Measurements from ENCODE around the gene MMS19.
A peak's percentile ranks its signal among the peaks of the same experiment; 100 is the strongest.

Gene MMS19, protein sequence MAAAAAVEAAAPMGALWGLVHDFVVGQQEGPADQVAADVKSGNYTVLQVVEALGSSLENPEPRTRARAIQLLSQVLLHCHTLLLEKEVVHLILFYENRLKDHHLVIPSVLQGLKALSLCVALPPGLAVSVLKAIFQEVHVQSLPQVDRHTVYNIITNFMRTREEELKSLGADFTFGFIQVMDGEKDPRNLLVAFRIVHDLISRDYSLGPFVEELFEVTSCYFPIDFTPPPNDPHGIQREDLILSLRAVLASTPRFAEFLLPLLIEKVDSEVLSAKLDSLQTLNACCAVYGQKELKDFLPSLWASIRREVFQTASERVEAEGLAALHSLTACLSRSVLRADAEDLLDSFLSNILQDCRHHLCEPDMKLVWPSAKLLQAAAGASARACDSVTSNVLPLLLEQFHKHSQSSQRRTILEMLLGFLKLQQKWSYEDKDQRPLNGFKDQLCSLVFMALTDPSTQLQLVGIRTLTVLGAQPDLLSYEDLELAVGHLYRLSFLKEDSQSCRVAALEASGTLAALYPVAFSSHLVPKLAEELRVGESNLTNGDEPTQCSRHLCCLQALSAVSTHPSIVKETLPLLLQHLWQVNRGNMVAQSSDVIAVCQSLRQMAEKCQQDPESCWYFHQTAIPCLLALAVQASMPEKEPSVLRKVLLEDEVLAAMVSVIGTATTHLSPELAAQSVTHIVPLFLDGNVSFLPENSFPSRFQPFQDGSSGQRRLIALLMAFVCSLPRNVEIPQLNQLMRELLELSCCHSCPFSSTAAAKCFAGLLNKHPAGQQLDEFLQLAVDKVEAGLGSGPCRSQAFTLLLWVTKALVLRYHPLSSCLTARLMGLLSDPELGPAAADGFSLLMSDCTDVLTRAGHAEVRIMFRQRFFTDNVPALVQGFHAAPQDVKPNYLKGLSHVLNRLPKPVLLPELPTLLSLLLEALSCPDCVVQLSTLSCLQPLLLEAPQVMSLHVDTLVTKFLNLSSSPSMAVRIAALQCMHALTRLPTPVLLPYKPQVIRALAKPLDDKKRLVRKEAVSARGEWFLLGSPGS

DNA sequence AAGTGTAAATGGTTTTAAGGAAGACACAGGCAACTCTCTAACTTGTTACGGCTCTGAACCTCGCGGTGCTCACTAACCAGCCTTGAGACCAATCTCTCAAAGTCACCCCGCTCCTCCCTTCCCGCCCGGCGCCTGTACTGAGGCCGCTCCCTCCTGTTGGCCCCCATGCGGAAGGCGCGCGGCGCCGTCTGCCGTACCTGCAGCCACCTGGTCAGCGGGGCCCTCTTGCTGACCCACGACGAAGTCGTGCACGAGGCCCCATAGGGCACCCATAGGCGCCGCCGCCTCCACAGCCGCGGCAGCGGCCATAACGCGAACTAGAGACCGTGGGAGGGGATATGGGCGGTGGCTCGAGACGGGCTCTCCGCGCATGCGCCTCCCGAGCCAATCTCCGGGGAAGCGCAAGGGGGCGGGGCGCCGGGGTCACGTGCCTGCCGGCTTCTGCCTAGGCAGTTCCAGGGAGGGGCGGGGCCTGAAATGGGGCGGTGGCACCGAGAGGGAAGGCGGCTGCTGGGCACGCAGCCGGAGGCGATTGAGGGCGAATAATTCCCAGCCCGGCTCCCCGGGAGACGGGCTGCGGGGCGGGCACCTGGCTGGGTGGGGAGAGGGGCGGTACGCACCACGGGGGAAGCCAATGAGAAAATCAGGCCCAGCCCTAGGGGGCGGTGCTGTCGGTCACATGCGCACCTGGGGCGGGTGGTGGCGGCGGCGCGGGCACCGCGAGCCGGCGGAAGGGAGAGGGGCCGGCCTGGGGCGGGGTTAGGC lies at the start of gene MMS19:
Gene MMS19, minus strand, starts transcription at position 347 of the 765 bp plus-strand sequence. Its CDS starts 38 bp downstream, at position 309.
- peak; percentile 79 for DNase-seq

DNA sequence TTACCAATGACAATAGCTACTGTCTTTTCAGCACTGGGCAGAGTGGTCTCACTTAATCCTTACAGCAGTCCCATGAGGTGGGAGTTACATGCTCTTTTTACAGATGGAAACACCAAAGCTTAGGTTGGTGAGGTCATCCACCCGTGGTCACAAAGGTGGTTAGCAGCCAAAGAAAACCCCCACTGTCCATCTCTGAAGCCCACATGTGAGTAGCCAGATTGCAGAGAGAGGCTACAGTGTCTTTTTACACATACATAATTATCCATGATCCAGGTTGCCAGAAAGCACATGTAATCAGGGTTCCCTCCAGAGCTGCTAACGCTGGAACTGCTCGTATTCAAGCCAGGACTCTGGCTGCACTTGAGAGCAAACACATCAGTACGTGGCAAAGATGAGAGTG lies 49.7 kb upstream of the MMS19 start:
- DNase-seq, result no peak

GRCh38 chr10:97547271-97547600 lies 49.0 kb upstream of the MMS19 start:
- DNase-seq, result no peak

DNA sequence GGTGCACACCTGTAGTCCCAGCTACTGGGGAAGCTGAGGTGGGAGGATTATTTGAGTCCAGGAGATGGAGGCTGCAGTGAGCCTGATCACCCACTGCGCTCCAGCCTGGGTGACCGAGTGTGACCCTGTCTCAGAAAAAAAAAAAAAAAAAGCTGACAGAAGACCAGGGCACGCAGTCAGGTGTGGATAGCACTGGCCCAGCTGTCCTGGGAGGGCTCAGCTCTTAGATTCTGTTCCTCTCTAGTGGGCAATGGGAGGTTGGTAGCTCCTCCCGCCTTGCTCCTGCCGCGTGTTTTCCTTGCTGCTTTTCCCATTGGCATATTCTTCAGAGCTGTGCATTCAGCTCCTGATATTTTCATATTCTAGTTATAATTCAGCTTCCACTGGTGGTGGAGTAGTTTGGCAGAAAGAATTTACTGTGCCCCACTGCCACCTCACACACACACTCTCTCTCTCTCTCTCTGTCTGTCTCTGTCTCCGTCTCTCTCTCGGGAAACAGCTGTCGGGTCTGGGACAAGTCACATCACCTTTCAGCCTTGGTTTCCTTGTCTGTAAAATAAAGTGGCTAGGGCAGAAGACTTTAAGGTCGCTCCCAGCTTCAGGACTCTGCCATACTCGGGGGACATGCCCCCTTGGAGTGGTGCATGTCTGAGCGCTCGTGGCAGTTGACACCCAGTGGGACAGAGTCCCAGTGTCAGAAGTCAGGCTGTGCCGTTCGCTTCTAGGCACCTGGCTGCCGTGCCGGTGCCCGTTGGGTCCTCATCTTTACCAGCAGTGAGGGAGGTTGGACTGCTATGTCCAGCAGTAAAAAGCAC lies 48.4 kb upstream of the MMS19 start:
- no peak for DNase-seq

DNA sequence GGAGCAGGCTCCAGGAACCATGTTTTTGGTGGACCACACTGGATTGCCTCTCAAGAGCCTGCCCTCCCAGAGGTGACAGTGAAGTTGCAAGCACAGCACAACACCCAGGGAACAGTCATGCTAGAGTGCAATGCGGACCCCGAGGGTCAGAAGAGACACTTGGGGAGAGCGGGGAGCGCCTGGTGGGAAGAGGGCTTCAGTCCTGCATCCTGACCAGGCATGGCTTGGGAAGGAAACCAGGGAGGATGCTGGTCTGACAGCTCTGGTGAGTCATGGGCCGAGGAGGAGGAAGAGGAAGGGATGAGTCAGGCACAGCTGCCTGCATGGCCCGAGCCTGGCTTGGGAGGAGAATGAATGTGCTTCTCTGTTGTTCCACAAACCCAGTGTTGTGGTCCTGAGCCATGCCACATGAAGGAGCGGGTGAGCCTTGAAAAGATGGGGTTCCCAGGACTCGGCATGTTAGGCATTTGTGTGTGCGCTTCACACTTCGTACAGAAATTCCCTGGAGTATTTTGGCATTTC lies 44.9 kb upstream of the MMS19 start:
- no peak for DNase-seq

DNA sequence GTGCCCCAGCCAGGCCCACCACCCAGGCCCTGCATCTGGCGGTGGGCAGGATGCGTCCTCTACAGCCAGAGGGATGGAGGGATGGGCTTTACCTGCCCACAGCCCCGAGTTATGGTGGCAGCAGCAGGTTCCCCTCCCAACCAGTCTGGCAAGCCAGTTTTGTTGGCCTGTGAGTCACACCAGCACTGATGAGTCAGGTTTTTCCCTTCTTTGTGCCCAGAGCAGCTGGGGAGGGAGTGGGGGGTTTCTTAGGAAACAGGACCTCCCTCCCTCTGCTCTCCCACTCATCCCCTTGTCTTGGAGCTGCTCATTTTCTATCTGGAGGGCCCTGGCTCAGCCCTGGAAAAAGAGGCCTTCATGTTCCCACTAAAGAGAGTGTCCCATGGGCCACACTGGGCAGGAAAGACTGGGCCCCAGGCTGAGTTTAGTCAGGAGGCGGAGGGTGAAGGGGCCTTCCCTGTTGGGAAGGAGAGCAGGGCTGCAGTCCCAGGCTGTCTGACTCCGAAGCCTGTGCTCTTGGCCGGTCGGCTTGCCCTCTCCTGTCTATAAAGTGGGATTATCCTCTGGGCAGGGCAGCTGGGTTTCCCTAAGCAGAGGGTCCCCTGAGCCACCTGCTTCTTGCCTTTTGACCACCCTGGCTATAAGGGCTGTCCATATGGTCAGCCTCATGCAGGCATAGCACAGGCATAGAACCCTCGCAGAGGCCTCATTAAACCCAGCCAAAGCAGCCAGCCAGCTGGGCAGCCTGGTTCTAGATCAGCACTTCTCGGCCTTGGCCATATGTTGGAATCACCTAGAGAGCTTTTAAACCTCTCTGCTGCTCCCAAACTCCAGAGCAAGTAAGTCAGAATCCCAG lies 44.2 kb upstream of the MMS19 start:
- DNase-seq, result no peak

DNA sequence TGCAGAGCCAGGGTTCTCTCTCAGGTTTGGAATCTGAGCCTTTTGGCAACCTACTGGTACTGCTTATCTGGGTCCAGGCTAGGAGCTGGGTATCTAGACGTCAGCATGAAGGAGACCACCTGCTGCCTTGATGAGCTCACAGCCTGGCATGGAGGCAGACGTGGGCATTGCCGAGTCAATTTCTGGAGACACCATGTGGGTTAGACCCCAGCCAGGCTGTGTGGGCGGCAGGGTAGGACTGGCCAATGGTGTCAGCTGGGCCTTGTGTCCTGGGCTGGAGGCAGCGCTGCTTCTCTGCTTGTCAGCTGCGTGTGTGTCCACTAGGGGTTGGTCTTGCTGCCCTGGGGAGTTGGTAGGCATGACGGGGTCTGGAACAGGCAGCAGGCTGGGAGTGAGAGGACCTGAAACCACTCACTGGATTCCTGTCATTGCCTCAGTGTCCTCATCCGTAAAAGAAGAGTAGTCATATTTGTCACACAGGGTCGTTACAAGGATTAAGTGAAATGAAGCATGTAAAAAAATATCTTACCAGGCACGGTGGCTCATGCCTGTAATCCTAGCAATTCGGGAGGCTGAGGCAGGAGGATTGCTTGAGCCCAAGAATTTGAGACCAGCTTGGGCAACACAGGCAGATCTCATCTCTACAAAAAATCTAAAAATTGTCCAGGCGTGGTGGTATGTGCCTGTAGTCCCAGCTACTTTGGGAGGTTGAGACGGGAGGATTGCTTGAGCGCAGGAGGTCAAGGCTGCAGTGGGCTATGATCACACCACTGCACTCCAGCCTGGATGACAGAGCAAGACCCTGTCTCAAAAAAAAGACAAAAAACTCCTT lies 42.7 kb upstream of the MMS19 start:
- DNase-seq, result no peak

DNA sequence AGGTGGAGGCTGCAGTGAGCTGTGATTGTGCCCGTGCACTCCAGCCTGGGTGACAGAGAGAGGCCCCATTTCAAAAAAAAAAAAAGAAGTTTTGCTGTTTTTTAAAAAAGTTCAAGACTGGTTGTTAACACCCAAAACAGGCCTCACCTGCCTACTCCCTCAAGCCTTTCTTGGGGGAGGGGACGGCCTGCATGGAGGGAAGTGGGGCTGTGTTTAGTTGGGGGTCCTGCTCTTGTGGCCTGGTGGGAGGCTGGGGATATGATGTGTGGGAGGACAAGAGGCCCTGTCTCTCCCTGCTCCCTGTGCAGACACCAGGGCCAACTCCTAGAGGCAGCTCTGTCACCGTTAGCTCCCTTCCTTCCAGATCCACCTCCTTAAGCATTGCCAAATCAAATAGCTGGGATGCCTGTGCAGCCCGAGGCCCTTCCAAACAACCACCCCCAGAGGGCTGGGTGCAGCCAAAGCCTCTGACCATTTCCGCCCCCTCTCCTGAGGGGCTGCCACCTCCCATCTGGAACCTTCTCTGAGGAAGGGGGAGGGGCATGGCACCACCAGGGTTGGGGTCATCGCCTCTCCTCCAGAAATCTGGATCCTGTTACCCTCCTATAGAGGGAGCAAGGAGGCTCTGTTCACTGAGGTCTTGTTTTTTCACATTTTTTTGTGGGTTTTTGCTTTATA lies 41.4 kb upstream of the MMS19 start:
- DNase-seq, result no peak

DNA sequence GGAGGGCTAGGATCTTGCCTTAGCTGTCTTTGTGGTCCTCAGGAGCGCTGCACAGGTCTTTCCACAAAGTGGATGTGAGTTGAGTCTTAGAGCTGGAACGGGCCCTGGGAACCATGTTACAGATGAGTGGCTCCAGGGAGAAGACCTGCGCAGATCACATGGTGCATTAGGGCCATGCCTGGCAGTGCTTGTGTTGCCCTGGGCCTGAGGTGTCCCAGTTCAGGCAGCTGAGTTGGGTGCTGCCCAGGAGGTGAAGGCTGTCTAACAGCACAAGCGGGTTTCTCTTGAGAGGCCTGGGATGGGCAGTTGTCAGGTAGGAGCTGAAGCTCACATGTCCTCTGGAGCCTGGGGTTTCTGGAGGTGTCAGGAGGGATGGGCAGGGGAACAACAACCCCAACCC lies 40.6 kb upstream of the MMS19 start:
- no peak for DNase-seq

DNA sequence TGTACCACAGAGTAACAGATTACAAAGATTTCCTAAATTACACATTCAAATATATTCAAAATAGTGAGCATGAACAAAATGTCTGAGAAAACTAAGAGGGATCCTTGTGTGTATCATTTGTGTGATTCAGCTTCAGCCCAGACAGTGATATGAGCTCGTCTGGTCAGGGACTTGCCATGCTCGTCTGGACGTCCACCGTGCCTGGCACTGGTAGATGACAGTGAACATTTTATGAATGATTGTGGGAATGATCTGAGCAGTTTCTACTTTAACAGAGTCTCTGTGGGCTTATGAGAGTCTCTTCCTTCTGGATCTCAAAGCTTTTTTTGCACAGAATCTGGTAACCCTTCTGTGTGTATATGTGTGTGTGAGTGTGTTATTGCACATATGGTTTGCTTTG lies 40.2 kb upstream of the MMS19 start:
- no peak for DNase-seq

GRCh38 chr10:97537186-97537869 lies 39.1 kb upstream of the MMS19 start:
- no peak for DNase-seq

DNA sequence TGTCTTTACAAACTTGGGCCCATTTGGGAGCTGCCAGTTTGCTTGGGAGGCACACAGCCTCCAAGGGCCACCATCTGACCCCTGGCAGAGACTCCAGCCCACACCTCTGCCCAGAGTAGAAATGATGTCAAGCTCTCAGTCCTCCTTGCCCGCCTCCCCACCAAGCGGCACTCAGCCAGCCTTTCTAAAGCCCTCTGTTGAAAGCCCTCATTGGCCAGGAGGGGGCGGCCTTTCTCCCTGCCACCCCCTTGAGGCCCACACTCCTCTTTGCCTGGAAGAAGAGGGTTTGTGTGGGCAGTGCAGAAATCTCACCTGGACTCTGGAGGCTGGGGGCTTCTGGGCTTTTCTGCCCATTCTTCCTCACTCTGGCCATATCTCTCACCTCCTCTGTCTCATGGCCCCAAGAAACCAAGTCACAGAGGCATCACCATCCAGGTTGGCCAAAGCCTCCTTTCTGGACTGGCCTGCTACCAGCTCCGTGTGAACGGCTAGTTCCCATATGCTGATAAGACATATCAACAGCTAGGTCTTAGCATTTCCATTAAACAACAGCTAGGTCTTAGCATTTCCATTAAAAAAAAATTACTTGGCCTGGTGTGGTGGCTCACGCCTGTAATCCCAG lies 36.6 kb upstream of the MMS19 start:
- no peak for DNase-seq

DNA sequence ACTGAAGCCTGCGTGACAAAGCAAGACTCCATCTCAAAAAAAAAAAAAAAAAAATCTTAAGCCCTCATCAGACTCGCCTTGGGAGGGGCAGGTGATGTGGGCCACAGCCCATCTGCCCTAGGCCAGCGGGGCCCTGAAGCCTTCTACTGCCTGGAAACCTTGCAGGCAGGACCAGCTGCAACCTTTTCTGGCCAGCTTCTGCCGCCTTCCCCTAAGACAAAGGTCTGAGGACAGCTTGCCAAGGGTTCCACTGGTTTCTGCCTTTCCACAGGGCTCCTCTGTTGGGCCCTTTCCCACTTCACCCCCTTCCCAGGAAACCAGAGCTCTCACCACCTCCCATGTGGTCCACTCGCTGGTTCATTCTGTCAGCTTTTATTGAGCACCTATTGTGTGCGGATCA lies 35.7 kb upstream of the MMS19 start:
- DNase-seq, result no peak

DNA sequence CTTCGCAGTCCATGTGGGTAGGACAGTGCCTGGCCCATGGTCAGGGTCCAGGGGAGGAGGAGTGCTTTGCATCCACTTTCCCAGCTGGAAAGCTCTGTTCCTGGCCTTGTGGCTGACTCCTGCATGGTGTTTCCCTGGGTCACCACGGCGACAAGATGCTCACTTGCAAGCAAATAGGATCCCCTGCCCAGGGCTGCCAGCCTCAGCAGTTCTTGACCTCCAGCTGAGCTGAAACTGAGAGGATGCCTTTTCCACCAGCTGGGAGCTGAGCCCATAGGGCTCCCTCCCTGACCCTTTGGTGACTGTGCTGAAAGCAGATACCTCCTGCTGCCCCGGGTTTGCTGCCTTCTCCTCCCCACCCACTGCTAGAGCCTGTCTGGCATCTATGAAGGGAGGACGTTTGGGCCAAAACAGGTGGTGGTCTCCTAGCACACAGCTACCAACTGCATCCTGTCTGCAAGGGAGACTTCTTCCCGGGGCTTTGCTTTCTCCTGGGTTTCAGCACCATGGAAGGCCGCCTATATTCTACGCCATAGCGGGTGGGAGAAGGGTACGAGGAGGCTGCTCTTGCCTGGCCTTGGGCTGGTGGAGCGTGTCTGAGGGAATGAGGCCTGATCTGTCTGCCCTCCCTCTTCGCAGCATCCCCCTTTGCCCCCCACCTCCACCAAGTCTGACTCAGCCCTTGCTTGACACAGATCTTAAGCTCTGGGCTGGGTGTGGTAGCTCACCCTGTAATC lies 34.9 kb upstream of the MMS19 start:
- DNase-seq, result no peak

DNA sequence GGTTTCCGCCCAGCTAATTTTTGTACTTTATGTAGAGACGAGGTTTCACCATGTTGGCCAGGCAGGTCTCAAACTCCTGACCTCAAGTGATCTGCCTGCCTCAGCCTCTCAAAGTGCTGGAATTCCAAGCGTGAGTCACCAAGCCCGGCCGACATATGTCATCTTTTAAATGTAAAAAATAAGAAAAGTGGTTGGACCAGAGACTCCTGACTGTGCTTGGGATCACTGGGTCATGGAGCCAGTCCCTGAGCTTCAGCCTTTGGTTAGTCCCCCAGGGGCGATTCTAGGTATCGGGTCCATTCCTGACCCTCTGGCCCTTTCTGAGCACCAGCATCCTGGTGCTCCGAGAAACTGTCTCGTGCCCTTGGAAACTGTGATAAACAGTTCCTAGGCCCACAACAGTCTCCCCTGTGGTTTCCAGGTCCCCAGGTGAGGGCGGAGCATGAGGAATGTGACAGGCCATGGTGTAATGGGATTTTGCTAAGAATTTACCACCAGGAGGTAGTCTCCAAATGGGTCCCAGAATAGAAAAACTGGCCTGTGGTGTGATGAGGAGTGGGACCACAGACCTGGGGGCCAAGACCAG lies 33.3 kb upstream of the MMS19 start:
- DNase-seq, result no peak

GRCh38 chr10:97529685-97530465 lies 31.7 kb upstream of the MMS19 start:
- DNase-seq, result no peak
